Measurements from ENCODE around the gene TES. TPM values are rescaled to one million over a fixed set of nuclear protein-coding genes. Genes with fewer than 3 reads are reported as not detected.

Gene TES
- total RNA-seq, 2 donors from 2014 or later = 107 to 108 TPM

GRCh38 chr7:116216956-116217571 is 6.7 kb downstream of the TES start:
- Mint-ChIP-seq H3K4me1 (peaks cover 67% of the 10 kb centered on the region), H3K27ac (peak overlapping the region; percentile 90), H3K4me3 (peak overlapping the region; percentile 66), H3K27me3 (no peaks in the 10 kb centered on the region), H3K36me3 (ENCODE audit: low read depth) (peaks cover under 1% of the 10 kb centered on the region)
- DNase-seq (no peak), ATAC-seq (peak; percentile 55)
- H3K9me3 ChIP-seq (ENCODE audit: control insufficient read depth, low read length, poor library complexity, severe bottlenecking) = no peaks in the 10 kb centered on the region

GRCh38 chr7:116218051-116218645 is 7.8 kb downstream of the TES start:
- H3K9me3 ChIP-seq (ENCODE audit: control insufficient read depth, low read length, poor library complexity, severe bottlenecking) = no peaks in the 10 kb centered on the region
- Mint-ChIP-seq H3K27ac (peak overlapping the region; percentile 90), H3K27me3 (no peaks in the 10 kb centered on the region), H3K4me3 (peak overlapping the region; percentile 74), H3K36me3 (ENCODE audit: low read depth) (peaks cover 3% of the 10 kb centered on the region), H3K4me1 (peaks cover 61% of the 10 kb centered on the region)
- DNase-seq = no peak
- ATAC-seq = no peak

GRCh38 chr7:116218747-116219146 is 8.4 kb downstream of the TES start:
- H3K4me1 Mint-ChIP-seq = peaks cover 63% of the 10 kb centered on the region
- ATAC-seq = no peak
- no peaks in the 10 kb centered on the region for H3K9me3 ChIP-seq (ENCODE audit: control insufficient read depth, low read length, poor library complexity, severe bottlenecking)
- H3K27me3 Mint-ChIP-seq = no peaks in the 10 kb centered on the region
- peaks cover 3% of the 10 kb centered on the region for H3K36me3 Mint-ChIP-seq (ENCODE audit: low read depth)
- no peak overlapping the region for H3K4me3 Mint-ChIP-seq
- DNase-seq = no peak
- H3K27ac Mint-ChIP-seq = peak overlapping the region; percentile 90

GRCh38 chr7:116219288-116219687 is 8.9 kb downstream of the TES start:
- Mint-ChIP-seq H3K4me3 (peak overlapping the region; percentile 50), H3K4me1 (peaks cover 66% of the 10 kb centered on the region), H3K36me3 (ENCODE audit: low read depth) (peaks cover 3% of the 10 kb centered on the region), H3K27me3 (no peaks in the 10 kb centered on the region), H3K27ac (peak overlapping the region; percentile 90)
- DNase-seq = no peak
- no peaks in the 10 kb centered on the region for H3K9me3 ChIP-seq (ENCODE audit: control insufficient read depth, low read length, poor library complexity, severe bottlenecking)
- no peak for ATAC-seq

GRCh38 chr7:116219834-116220233 is 9.5 kb downstream of the TES start:
- peak overlapping the region; percentile 90 for H3K27ac Mint-ChIP-seq

GRCh38 chr7:116222501-116222900 is 12.2 kb downstream of the TES start:
- H3K36me3 Mint-ChIP-seq (ENCODE audit: low read depth) = peaks cover 5% of the 10 kb centered on the region
- DNase-seq = no peak
- no peaks in the 10 kb centered on the region for H3K27me3 Mint-ChIP-seq
- H3K9me3 ChIP-seq (ENCODE audit: control insufficient read depth, low read length, poor library complexity, severe bottlenecking) = no peaks in the 10 kb centered on the region
- H3K4me3 Mint-ChIP-seq = peak overlapping the region; percentile 43
- H3K27ac Mint-ChIP-seq = peak overlapping the region; percentile 90
- ATAC-seq = no peak
- H3K4me1 Mint-ChIP-seq = peaks cover 65% of the 10 kb centered on the region

More at GRCh38 chr7:116219834-116220233, 9.5 kb downstream of the TES start:
- Mint-ChIP-seq H3K4me3 (peak overlapping the region; percentile 50), H3K27me3 (no peaks in the 10 kb centered on the region), H3K4me1 (peaks cover 67% of the 10 kb centered on the region), H3K36me3 (ENCODE audit: low read depth) (peaks cover 3% of the 10 kb centered on the region)
- no peak for DNase-seq
- H3K9me3 ChIP-seq (ENCODE audit: control insufficient read depth, low read length, poor library complexity, severe bottlenecking) = no peaks in the 10 kb centered on the region
- ATAC-seq = no peak

- H3K4me1 Mint-ChIP-seq = peaks cover 59% of the 10 kb centered on the region
- no peak for ATAC-seq
- peak overlapping the region; percentile 90 for H3K27ac Mint-ChIP-seq
- H3K4me3 Mint-ChIP-seq = no peak overlapping the region
- DNase-seq = no peak
- no peaks in the 10 kb centered on the region for H3K27me3 Mint-ChIP-seq
- peaks cover 5% of the 10 kb centered on the region for H3K36me3 Mint-ChIP-seq (ENCODE audit: low read depth)
- H3K9me3 ChIP-seq (ENCODE audit: control insufficient read depth, low read length, poor library complexity, severe bottlenecking) = no peaks in the 10 kb centered on the region
Measured at GRCh38 chr7:116223588-116223987, 13.2 kb downstream of the TES start.

GRCh38 chr7:116224492-116225098 is 14.3 kb downstream of the TES start:
- H3K4me3 Mint-ChIP-seq = no peak overlapping the region
- no peaks in the 10 kb centered on the region for H3K9me3 ChIP-seq (ENCODE audit: control insufficient read depth, low read length, poor library complexity, severe bottlenecking)
- H3K27ac Mint-ChIP-seq = peak overlapping the region; percentile 90
- H3K4me1 Mint-ChIP-seq = peaks cover 56% of the 10 kb centered on the region
- ATAC-seq (peak; percentile 74), DNase-seq (no peak)
- no peaks in the 10 kb centered on the region for H3K27me3 Mint-ChIP-seq
- H3K36me3 Mint-ChIP-seq (ENCODE audit: low read depth) = peaks cover 5% of the 10 kb centered on the region

GRCh38 chr7:116225860-116226259 is 15.5 kb downstream of the TES start:
- peak overlapping the region; percentile 90 for H3K27ac Mint-ChIP-seq
- no peak overlapping the region for H3K4me3 Mint-ChIP-seq
- H3K27me3 Mint-ChIP-seq = no peaks in the 10 kb centered on the region
- H3K4me1 Mint-ChIP-seq = peaks cover 59% of the 10 kb centered on the region
- ATAC-seq = no peak
- no peak for DNase-seq
- H3K9me3 ChIP-seq (ENCODE audit: control insufficient read depth, low read length, poor library complexity, severe bottlenecking) = no peaks in the 10 kb centered on the region
- H3K36me3 Mint-ChIP-seq (ENCODE audit: low read depth) = peaks cover 5% of the 10 kb centered on the region

GRCh38 chr7:116226664-116227063 is 16.3 kb downstream of the TES start:
- no peaks in the 10 kb centered on the region for H3K9me3 ChIP-seq (ENCODE audit: control insufficient read depth, low read length, poor library complexity, severe bottlenecking)
- Mint-ChIP-seq H3K27ac (peak overlapping the region; percentile 90), H3K27me3 (no peaks in the 10 kb centered on the region), H3K36me3 (ENCODE audit: low read depth) (peaks cover 5% of the 10 kb centered on the region), H3K4me3 (no peak overlapping the region), H3K4me1 (peaks cover 56% of the 10 kb centered on the region)
- ATAC-seq (no peak), DNase-seq (no peak)

GRCh38 chr7:116227678-116228239 is 17.4 kb downstream of the TES start:
- no peak for ATAC-seq
- H3K4me3 Mint-ChIP-seq = peak overlapping the region; percentile 5

GRCh38 chr7:116228241-116228640 is 17.9 kb downstream of the TES start:
- Mint-ChIP-seq H3K4me3 (no peak overlapping the region), H3K4me1 (peaks cover 54% of the 10 kb centered on the region), H3K36me3 (ENCODE audit: low read depth) (peaks cover 2% of the 10 kb centered on the region), H3K27me3 (no peaks in the 10 kb centered on the region), H3K27ac (peak overlapping the region; percentile 90)
- ATAC-seq = no peak
- no peak for DNase-seq
- H3K9me3 ChIP-seq (ENCODE audit: control insufficient read depth, low read length, poor library complexity, severe bottlenecking) = no peaks in the 10 kb centered on the region

More at GRCh38 chr7:116227678-116228239, 17.4 kb downstream of the TES start:
- Mint-ChIP-seq H3K27me3 (no peaks in the 10 kb centered on the region), H3K36me3 (ENCODE audit: low read depth) (peaks cover 2% of the 10 kb centered on the region), H3K4me1 (peaks cover 54% of the 10 kb centered on the region), H3K27ac (peak overlapping the region; percentile 90)
- DNase-seq = no peak
- no peaks in the 10 kb centered on the region for H3K9me3 ChIP-seq (ENCODE audit: control insufficient read depth, low read length, poor library complexity, severe bottlenecking)

GRCh38 chr7:116229366-116229765 is 19.0 kb downstream of the TES start:
- H3K9me3 ChIP-seq (ENCODE audit: control insufficient read depth, low read length, poor library complexity, severe bottlenecking) = no peaks in the 10 kb centered on the region
- H3K27me3 Mint-ChIP-seq = no peaks in the 10 kb centered on the region
- DNase-seq (no peak), ATAC-seq (no peak)
- peaks cover 49% of the 10 kb centered on the region for H3K4me1 Mint-ChIP-seq
- peak overlapping the region; percentile 5 for H3K4me3 Mint-ChIP-seq
- peaks cover 2% of the 10 kb centered on the region for H3K36me3 Mint-ChIP-seq (ENCODE audit: low read depth)
- peak overlapping the region; percentile 92 for H3K27ac Mint-ChIP-seq
